Hepatic stellate cell (primary cell): ENCODE data around the gene MBNL2.

ENCODE experiments used
- DNase-seq: peaks from one replicate; pipeline ENCODE4 v3.0.0; 2011; ENCODE audit warnings: low spot score

The MBNL2 gene

GRCh38 chr13:97274829-97275649 is 52.9 kb downstream of the MBNL2 start:
- no peak for DNase-seq

- no peak for DNase-seq
Measured at GRCh38 chr13:97275776-97276501, 53.8 kb downstream of the MBNL2 start.

- no peak for DNase-seq
Measured at GRCh38 chr13:97276862-97277269, 54.7 kb downstream of the MBNL2 start.

GRCh38 chr13:97278435-97279411 is 56.6 kb downstream of the MBNL2 start:
- DNase-seq, result no peak

- no peak for DNase-seq
Measured at GRCh38 chr13:97279913-97280312, 57.8 kb downstream of the MBNL2 start.

GRCh38 chr13:97280478-97280877 is 58.3 kb downstream of the MBNL2 start:
- DNase-seq, result no peak

- DNase-seq, result no peak
Measured at GRCh38 chr13:97281028-97281427, 58.9 kb downstream of the MBNL2 start.

- no peak for DNase-seq
Measured at GRCh38 chr13:97282705-97283104, 60.6 kb downstream of the MBNL2 start.

GRCh38 chr13:97283888-97284287 is 61.8 kb downstream of the MBNL2 start:
- no peak for DNase-seq

GRCh38 chr13:97284558-97284957 is 62.4 kb downstream of the MBNL2 start:
- no peak for DNase-seq

GRCh38 chr13:97285221-97285955 is 63.3 kb downstream of the MBNL2 start:
- no peak for DNase-seq

- no peak for DNase-seq
Measured at GRCh38 chr13:97286317-97287046, 64.3 kb downstream of the MBNL2 start.

GRCh38 chr13:97287047-97287383 is 64.9 kb downstream of the MBNL2 start:
- DNase-seq, result no peak

GRCh38 chr13:97288486-97288900 is 66.4 kb downstream of the MBNL2 start:
- DNase-seq, result no peak

- DNase-seq, result no peak
Measured at GRCh38 chr13:97289514-97290298, 67.6 kb downstream of the MBNL2 start.

- DNase-seq, result peak; percentile 68
Measured at GRCh38 chr13:97295283-97296182, 73.4 kb downstream of the MBNL2 start.

- DNase-seq, result no peak
Measured at GRCh38 chr13:97296740-97297139, 74.6 kb downstream of the MBNL2 start.

GRCh38 chr13:97298816-97299215 is 76.7 kb downstream of the MBNL2 start:
- DNase-seq, result no peak

- DNase-seq, result no peak
Measured at GRCh38 chr13:97300871-97301270, 78.7 kb downstream of the MBNL2 start.
